HG02870 (cell line): Measurements from ENCODE around the gene RNF44.

Experiments
- ATAC-seq: cut with Tn5 transposase; IDR thresholded peaks from one replicate; pipeline ENCODE4 v1.9.1; 2021; ENCODE audit warnings: mild to moderate bottlenecking, moderate library complexity; ENCODE audit not compliant: unreplicated experiment

The RNF44 gene

DNA sequence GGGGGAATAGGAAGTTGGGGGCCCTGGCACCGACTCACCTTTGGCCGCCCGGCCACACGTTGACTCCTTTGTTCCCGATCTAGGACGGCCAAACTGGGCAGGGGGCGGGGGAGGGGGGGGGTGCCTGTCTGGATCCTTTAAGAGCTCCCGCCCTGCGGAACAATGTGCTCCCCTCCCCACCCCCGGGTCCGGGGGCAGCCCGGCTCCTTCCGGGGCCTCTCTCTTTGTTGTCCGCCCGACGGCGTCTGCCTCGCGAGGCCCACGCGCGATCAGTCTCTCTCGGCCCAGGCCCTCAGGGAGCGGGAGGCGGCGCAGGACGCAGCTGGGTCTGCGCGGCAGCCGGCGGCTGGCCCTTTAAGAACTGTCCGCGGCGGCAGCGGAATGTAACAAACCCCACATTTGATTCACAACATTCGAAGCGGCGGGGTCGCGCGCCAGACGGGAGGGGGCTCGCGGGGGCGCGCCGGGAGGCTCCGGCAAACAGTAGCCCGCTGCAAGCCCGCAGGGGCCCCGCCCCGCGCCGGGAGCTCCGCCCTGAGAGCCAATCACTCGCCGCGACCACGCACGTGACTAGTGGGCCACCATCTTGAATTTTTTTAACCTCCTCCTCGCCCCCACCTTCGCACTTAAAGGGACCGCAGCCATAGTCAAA, at the start of gene RNF44:
Gene RNF44, minus strand, starts transcription at position 501 of the 652 bp plus-strand sequence. CDS start 4,930 bp downstream, outside the sequence.
- peak; percentile 57 for ATAC-seq

DNA sequence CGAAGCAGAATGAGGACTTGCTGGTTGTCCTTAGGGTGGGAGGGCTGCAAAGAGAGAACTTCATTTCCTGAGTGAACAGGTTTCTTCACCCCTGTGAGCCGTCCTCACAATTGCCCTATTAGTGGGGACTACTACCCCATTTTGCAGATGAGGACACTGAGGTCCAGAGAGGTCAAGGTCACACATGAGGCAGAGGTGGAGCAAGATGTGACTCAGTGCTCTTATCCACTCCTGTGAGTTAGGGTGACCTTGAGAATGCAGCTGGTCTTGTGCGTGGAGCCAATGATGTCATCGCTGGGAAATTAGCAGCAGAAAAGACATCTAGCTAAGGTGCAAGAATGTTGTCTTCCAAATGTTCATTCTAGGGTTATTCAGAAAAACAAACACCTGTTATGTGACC, 45.9 kb upstream of the RNF44 start:
- ATAC-seq, result no peak

DNA sequence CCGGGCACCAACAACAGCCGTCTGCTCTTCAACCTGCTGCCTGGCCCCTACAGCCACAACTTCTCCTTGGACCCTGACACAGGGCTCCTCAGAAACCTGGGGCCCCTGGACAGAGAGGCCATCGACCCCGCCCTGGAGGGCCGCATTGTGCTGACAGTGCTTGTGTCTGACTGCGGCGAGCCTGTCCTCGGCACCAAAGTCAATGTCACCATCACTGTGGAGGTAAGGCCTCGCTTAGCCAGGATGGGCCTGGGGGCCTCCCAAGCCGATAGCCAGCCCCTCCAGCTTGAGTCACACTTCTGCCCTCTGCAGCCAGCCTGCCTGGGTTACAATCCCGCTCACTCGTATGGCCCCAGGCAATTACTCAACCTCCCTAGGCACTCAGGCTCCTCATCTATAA, 44.2 kb upstream of the RNF44 start:
- ATAC-seq, result no peak

DNA sequence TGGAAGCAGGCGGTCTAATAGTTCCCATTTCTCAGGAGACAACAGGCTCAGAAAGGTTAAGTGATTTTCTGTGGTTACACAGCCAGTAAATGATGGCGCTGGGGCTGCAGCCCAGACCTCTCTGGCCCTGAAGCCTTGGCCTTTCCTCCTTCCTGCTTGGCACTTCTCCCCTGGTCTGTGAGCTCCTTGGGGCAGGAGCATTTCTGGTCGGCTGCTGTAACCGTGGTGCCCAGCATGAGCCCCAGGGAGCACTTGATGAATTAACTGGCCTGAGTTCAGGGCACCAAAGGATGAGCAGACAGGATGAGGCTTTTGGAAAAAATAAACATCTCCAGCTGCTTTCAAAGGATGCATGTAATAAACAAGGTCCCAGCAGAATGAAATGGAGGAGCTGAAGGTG, 42.1 kb upstream of the RNF44 start:
- no peak for ATAC-seq

DNA sequence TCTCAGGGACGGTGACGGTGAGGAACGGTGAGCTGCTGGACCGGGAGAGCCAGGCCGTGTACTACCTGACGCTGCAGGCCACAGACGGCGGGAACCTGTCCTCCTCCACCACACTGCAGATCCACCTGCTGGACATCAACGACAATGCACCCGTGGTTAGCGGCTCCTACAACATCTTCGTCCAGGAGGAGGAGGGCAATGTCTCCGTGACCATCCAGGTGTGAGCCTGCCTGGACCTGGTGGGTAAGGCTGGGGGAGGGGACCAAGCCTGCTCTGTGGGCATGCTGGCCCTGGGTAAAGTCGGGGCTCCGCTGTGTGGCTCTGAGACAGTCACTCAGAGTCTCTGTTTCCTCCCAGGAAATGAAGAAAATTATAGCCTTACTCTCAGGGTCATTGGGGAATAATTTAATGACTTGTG, 41.2 kb upstream of the RNF44 start:
- no peak for ATAC-seq

DNA sequence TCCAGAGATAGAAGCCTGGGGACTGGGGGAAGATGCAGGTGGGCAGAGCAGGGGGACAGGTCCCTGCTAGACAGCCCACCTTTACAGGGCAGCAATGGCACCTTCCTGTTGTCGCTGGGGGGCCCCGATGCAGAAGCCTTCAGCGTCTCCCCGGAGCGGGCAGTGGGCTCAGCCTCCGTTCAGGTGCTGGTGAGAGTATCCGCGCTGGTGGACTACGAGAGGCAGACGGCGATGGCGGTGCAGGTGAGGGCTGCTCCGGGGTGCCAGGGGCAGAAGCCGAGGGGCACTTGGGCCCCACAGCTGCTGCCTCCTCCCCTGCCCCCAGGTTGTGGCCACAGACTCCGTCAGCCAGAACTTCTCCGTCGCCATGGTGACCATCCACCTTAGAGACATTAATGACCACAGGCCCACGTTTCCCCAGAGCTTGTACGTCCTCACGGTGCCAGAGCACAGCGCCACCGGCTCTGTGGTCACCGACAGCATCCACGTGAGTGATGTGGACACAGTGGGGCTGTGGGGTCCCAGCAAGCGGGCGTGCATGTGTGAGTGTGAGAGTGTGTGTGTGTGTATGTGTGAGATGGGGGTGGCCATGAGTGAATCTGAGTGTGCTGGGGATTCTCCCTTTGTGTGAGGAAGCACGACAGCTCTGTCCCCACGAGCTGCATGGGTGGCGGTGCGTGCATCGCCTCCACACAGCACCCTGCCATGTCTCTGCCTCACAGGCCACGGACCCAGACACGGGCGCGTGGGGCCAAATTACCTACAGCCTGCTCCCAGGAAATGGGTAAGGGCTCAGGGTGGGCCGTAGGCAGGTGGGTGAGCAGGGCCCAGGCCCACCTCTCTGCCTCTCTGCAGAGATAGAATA, 40.3 kb upstream of the RNF44 start:
- no peak for ATAC-seq

DNA sequence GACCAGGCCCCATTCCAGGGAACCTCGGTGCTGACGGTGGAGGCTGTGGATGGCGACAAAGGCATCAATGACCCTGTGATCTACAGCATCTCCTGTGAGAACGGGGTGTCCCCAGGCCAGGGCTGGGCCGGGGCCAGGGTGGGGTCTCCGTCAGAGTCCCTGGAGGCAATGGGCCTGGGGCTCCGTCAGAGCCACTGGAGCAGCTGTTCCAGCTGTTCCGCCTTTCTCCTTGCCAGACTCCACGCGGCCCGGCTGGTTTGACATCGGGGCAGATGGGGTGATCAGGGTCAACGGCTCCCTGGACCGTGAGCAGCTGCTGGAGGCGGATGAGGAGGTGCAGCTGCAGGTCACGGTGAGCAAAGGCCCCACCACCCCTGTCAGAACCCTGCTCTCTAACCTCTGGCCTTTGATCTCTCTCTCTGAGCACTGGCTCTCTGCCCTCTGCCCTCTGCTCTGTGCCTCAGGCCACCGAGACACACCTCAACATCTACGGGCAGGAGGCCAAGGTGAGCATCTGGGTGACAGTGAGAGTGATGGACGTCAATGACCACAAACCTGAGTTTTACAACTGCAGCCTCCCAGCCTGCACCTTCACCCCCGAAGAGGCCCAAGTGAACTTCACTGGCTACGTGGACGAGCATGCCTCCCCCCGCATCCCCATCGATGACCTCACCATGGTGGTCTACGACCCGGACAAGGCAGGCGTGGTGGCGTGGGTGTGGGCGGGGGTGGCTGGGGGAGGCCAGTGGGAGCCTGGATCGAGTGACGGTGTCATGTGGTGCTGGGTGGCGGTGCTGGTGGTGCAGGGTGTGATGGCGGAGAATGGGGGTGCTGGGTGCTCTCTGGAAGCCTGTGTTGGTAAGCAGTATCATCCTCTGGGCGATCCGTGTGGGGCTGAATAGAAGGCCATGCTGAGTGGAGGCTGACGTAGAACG, 38.6 kb upstream of the RNF44 start:
- no peak for ATAC-seq

DNA sequence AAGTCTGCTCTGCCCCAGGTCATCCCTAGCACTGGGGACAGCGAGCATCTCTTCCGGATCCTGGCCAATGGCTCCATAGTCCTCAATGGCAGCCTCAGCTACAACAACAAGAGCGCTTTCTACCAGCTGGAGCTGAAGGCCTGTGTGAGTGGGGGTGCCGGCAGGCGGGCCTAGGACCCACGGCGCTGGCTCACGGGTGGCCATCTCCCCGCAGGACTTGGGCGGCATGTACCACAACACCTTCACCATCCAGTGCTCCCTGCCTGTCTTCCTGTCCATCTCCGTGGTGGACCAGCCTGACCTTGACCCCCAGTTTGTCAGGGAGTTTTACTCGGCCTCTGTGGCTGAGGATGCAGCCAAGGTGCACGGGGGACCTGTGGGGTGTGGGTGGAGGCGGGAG, 37.9 kb upstream of the RNF44 start:
- ATAC-seq, result no peak

DNA sequence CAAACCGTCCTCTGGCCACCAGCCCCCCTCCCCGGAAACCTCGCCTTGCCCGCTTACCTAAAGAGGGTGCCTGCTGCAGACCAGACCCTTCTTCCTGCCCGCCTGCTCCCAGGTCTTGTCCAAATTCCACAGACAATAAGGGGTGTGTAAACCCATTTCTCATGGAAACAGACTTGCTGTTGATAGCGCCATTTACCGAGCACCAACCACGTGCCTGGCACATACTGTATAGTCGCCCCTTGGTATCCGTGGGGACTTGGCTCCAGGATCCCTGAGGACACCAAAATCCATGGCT, 37.0 kb upstream of the RNF44 start:
- ATAC-seq, result no peak

DNA sequence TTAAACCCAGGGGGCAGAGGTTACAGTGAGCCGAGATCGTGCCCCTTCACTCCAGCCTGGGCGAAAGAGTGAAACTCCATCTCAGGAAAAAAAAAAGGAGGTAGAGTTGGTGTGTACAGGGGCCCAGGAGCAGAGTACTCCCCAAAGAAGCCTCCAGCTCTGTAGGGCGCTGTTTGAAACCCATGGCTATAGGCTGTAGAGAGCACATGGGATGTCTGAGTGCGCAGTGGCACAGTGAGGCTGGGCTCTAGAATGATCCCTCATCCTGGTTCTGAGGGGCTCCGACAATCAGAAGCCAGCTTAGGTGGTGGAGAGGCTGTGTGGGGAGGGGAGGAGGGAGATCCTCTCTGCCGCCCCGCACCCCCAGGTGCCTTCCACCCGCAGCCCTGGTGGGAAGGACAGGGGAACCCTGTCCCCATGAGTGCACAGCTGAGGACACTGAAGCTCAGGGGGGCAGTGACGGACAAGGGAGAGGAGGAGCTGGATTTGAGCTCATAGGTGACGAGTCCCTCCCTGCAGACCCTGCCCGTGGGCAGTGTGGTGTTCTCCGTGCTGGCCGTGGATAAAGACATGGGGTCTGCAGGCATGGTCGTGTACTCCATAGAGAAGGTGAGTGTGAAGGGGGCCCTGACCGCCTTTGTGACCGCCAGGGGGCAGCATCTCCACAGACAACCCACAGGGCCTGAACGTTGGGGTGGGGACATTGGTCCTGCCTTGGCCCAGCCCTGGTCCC, 36.5 kb upstream of the RNF44 start:
- no peak for ATAC-seq

DNA sequence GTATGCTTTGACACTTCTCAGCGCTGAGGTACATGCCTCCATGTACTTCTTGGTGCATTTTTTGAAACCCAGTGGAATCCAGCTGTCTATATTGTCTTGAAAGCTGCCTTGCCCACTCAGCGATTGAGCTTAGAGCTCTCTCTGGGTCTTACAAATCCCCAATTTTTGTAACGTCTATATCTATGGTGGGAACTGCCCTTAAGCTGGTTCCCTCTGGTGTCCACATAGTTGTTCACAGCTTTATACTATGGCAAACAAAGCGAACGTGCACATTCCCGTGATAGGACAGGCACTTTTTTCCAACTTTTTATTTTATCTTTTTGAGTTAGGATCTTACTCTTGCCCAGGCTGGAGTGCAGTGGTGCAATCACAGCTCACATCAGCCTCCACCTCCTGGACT, 32.8 kb upstream of the RNF44 start:
- ATAC-seq, result no peak

DNA sequence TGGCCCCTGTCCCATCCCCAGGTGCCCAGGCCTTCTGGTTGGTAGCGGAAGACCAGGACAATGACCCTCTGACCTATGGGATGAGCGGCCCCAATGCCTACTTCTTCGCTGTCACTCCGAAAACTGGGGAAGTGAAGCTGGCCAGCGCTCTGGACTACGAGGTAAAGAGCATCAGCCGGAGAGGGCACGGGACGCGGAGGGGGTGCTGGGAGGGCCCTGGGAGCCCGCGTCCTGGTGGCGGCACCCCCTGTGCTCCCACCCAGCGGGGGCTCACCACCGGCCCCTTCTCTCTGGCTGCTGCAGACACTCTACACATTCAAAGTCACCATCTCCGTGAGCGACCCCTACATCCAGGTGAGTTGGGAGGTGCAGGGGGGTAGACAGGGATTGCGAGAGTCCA, 31.5 kb upstream of the RNF44 start:
- ATAC-seq, result no peak

DNA sequence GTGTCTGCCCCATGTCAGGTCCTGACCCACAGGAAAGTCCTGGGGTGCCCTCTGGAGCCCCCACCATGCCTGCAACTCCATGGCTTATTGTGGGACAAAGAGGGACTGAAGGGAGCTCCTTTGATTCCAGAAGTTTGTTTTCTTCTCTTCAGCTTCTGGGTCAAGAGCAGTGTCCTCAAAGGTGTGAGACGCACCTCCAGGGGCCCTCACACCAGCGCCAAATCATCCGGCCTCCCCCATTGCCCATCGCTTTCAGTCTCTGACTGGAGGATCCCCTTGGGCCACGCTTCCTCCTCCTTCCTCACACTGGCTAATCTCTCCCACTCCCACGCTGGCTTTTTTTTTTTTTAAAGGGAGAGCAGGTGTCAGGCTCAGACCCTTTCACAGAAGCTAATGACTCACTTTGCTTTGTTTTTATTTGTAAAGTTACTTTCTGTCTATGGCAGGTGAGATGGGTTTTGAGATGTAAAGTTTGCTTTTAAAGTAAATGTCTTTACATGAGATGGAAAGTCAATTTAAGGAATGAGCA, 28.6 kb upstream of the RNF44 start:
- no peak for ATAC-seq

DNA sequence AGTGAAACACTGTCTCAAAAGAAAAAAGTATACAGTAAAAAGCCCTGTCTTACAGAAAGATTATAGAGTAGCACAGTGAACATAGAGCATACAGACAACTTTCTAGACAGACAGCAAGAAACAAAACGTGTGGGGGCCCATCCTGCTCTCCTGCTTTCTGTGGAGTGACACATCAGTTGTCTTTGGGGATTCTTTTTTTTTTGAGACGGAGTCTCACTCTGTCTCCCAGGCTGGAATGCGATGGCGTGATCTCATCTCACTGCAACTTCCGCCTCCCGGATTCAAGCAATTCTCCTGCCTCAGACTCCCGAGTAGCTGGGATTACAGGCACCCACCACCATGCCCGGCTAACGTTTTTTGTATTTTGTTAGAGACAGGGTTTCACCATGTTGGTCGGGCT, 26.8 kb upstream of the RNF44 start:
- no peak for ATAC-seq

DNA sequence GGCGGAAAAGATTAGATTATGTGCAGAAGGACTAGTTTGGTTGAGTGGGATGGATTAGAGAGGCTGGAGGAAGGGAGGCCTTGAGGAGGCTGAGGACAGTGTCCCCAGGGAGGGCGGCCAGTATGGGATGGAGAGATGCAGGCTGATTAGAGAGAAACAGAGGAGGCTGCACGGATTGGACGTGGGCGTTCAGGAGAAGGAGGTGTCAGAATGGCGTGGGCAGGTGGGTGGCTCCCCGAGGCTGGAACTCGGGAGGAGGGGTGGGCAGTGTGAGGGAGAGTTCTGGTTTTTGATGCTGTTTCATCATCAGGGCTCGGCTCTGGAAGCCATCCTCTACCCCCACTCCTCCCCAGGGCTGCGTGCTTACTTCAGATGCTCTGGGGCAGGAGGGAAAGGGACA, 25.0 kb upstream of the RNF44 start:
- no peak for ATAC-seq

DNA sequence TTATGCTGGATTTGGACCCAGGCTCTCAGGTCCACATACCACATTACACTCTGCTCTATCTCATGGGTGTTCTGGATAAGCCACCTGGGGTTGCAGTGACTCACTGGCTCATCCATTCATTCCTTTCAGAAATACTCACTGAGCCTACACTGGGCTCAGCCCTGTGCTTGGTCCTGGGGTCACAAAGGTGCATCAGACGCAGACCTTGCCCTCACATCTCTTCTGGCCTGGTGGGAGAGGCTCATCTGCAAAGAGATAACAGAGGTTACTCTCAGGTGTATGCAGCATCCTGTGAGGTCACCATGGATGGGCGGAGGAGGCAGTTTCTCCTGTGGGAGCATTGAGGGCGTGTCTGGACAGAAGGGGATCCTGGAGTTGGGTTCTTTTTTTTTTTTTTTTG, 24.1 kb upstream of the RNF44 start:
- ATAC-seq, result no peak

DNA sequence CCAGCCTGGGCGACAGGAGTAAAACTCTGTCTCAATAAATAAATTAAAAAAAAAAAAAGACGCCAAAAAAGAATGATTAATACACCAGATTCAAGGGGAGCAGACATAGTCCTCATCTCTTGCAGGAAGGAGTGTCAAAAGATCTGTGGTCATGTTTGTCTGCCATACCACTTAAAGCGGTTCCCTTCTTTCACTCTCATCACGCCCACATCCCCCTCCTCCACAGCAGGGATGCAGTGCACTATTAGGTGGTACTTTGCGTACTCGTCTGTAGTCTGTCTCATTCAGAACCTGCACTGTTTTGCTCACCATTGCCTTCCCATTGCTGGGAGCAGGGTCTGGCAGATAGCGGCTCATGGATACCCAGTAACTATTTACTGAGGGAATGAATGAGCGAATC, 23.2 kb upstream of the RNF44 start:
- ATAC-seq, result no peak

DNA sequence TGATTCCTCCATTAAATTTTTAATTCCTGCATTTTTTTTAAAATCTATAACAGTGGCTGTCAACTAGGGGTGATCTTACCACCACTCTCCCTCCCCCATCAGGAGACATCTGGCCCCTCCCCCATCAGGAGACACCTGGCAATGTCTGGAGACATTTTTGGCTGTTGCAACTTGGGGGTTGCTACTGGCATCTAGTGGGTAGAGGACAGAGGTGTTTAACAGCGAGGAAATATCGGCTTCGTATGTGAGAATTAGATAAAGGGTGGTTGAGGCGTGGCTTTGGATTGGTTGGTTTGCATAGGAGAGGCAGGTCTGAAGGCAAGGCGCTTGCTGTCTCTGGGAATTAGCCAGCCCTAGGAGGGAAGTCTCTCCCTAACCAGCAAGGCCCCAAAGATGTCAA, 22.5 kb upstream of the RNF44 start:
- ATAC-seq, result no peak

DNA sequence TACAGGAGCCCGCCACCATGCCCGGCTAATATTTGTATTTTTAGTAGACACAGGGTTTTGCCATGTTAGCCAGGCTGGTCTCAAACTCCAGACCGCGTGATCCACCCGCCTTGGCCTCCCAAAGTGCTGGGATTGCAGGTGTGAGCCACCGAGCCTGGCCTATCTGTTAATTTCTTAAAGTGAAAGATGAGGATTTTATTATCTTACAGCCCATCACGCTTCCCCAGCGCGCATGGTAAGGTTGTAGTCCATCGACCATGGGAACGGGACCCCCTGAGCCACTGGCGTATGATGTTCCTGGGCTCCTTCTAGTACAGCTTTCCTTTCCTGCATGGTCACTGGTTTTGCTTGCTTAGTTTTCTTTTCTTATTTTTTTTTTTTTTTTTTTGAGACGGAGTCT, 20.6 kb upstream of the RNF44 start:
- ATAC-seq, result no peak

DNA sequence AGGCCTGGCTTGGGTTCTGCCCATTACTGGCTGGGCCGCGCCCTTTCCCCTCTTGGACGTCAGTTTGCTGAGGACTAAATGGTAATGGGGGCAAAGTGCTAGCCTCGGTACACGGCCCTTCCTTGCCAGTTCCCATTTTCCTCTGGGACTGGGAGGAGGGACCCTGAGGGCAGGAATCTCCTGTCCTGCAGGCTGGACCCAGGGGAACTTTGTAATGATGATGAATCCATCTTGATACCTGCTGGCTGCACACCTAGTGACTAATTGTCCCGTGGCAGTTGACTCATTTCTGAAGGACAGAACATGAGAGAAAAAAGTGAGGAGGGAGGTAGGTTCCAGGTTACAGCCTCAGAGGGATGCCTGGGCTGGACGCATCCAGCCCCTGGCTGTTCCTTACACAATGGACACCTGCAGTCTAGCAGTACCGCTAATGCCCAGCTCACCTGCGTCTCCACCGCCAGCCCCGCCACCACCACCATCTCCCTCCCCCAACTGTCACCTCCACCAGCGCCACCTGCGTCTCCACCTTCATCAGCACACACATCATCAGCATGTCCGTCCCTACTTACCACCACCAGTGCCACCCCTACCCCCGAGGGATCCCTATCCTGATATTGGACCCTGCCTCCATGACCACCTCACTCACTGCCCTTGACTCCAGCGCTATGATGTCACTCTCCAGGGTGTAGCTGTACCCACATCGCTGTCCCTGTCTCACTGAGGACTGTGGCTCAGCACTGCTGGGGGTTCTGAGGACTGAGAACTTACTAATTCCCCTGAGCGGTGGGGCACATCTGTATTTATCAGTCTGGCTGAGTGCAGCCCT, 16.3 kb upstream of the RNF44 start:
- ATAC-seq, result no peak
